ENCODE results near the gene RAB7A. TPM values are rescaled to one million over a fixed set of nuclear protein-coding genes. Genes with fewer than 3 reads are reported as not detected.
A peak's percentile ranks its signal among the peaks of the same experiment; 100 is the strongest.

RAB7A gene
- total RNA-seq, result 100 to 1,000 TPM in 1 of 4 donors, 10 to 100 TPM in 3; 70.7 to 109 (median 92.3) TPM

DNA sequence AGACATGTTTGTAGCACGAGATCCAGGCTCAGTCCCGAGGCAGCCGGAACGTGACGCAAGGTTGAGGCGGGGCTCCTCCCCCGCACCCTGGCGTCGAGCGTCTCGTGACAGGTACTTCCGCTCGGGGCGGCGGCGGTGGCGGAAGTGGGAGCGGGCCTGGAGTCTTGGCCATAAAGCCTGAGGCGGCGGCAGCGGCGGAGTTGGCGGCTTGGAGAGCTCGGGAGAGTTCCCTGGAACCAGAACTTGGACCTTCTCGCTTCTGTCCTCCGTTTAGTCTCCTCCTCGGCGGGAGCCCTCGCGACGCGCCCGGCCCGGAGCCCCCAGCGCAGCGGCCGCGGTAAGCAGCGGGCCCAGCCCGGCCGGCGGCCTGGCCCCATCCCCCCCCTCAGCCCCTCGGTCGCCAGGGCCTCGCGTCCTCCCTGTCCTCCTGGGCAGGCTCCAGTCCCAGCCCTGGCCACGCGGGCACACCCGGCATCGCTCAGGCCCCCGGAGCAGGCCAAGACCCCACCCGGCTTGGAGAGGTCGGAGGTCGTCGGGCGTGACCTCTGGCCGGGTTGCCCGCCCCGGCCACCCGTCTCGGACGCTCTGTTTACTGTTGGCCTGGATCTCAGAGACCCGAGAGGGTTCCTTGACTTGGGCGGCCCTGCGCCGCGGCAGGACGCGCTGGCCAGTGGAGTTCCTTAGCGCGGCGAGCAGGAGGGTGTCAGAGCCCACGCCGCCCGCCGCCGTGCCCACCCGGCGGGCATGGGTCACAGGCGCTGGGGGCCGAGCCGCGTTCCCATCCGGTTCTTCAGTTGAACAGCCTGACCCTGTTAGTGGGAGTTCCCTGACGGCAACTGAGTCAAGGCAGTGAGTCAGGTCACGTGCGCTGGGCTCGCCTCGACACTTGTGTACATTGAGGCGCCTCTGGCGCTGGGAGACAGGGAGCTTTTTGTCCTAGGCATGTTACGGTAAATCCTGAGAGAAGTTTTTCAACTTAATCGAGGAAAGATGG lies at the start of gene RAB7A:
Gene RAB7A, plus strand, starts transcription at position 161 of the 994 bp plus-strand sequence. CDS start 69,185 bp downstream, outside the sequence.
- H3K9me3 ChIP-seq, result no peaks in the 10 kb centered on the region
- H3K27me3 ChIP-seq, result peaks cover 0 to 2% (median 0%) of the 10 kb centered on the region in 4 donors
- H3K4me3 ChIP-seq, result peak within 1 kb of the TSS; percentile 82 to 100 (median 90)
- H3K27ac ChIP-seq, result peak within 1 kb of the TSS; percentile 97 to 100 (median 98)
- TF ChIP-seq CTCF (IDR thresholded peaks at IDR 0.05) (peak in 3 of 6 experiments; percentile 2 to 38 (median 8)), POLR2A (IDR thresholded peaks at IDR 0.05) (peak in 3 of 4 donors; percentile 86 to 98 (median 94))
- WGBS, 2 donors, result 1% methylated on average over 19 to 21 of the region's 93 CpGs
- peaks cover 15 to 56% (median 24%) of the 10 kb centered on the region in 3 donors for H3K4me1 ChIP-seq
- intact Hi-C loops (cut with DNase I), result no loop called here
- no peaks in the 10 kb centered on the region for H3K36me3 ChIP-seq
- DNase-seq, result peak; percentile 91

DNA sequence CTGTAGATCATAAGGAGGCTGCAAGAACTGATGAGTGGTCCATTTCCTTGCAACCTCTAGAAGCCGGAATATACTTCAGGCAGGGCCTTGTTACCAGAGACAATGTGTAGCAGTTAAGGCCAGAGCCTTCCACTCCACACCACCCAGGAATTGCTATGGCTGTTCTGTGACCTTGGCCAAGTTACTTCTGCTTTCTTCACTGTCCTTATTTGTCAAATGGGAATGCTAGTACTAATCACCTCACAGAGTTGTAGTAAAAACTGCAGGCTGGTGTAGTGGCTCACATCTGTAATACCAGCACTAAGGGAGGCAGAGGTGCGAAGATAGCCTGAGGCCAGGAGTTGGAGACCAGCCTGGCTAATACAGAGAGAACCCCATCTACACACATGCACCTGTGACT lies 46.6 kb upstream of the RAB7A start:
- Histone ChIP-seq H3K9me3 (no peaks in the 10 kb centered on the region), H3K27ac (no peak overlapping the region), H3K36me3 (no peaks in the 10 kb centered on the region), H3K4me1 (peaks cover 0 to 12% (median 7%) of the 10 kb centered on the region in 3 donors), H3K27me3 (no peaks in the 10 kb centered on the region), H3K4me3 (no peak overlapping the region)
- WGBS, 2 donors, result 100% methylated on average over 2 of the region's 2 CpGs
- DNase-seq, result no peak
- intact Hi-C loops (cut with DNase I), result no loop called here
- TF ChIP-seq CTCF (IDR thresholded peaks at IDR 0.05), result no peak
- no peak for TF ChIP-seq POLR2A (IDR thresholded peaks at IDR 0.05)

DNA sequence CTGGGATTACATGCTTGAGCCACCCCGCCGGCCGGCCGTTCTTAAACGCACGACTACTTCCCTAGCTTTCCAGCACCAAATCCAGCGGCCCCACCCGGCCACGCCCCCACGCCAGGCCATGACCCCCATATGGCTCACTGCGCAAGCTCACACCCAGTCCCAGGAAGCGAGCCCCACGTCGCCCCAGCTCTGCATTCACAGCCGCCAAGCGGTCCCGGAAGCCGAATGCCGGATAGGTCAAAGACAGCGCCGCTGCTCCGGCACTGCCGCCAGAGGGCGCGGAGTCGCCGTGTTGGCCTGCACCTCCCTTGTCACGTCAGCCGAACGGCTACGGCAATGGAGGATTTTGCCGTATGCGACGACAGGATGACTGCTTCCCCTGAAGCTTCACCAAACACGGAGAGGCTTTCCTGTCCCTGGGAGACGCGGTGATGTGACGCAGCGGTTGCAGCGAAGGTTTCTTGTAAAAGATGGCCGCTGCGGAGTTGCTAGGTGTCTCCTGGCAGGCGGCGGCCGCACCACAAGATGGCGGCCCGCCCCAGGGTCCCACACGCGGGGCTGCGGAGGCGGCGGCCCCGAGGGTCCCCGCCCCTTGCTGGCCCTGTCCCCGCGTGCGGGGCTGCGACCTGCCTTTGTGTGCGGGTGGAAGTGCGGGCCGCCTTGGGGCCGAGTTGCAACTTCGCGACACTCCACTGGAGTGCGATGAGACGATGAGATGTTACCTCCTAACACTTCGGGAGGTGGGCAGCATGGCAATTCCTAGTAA lies 45.2 kb upstream of the RAB7A start:
- Histone ChIP-seq H3K4me1 (peaks cover 0 to 12% (median 7%) of the 10 kb centered on the region in 3 donors), H3K27ac (peak overlapping the region; percentile 92 to 98 (median 96)), H3K9me3 (no peaks in the 10 kb centered on the region), H3K4me3 (peak overlapping the region; percentile 59 to 79 (median 70)), H3K36me3 (no peaks in the 10 kb centered on the region), H3K27me3 (no peaks in the 10 kb centered on the region)
- intact Hi-C loops (cut with DNase I), result loop anchor here (5.0 kb wide), 1 partner anchor 117 kb away; no protein-coding TSS in a partner anchor
- TF ChIP-seq CTCF (IDR thresholded peaks at IDR 0.05), result peak; percentile 88 to 100 (median 99)
- TF ChIP-seq POLR2A (IDR thresholded peaks at IDR 0.05), result peak in 2 of 4 donors; percentile 66 to 84
- WGBS, 2 donors, result 0% methylated on average over 6 to 7 of the region's 67 CpGs
- DNase-seq, result peak; percentile 88

- intact Hi-C loops (cut with DNase I), result loop anchor here (5.0 kb wide), 1 partner anchor 116 kb away; no protein-coding TSS in a partner anchor
- Histone ChIP-seq H3K9me3 (no peaks in the 10 kb centered on the region), H3K36me3 (no peaks in the 10 kb centered on the region), H3K4me1 (peaks cover 0 to 12% (median 7%) of the 10 kb centered on the region in 3 donors), H3K4me3 (peak overlapping the region; percentile 59 to 79 (median 70)), H3K27me3 (no peaks in the 10 kb centered on the region), H3K27ac (peak overlapping the region; percentile 92 to 98 (median 96))
- DNase-seq, result no peak
- 40 to 43% methylated on average over 9 of the region's 9 CpGs for WGBS, 2 donors
- TF ChIP-seq POLR2A (IDR thresholded peaks at IDR 0.05) (no peak), CTCF (IDR thresholded peaks at IDR 0.05) (no peak)
These were observed 44.6 kb upstream of the RAB7A start for GRCh38 chr3:128681369-128681829.
